ENCODE measurements around the gene SERTAD2.

The SERTAD2 gene

GRCh38 chr2:64620661-64621060 is 33.1 kb downstream of the SERTAD2 start:
- no peaks in the 10 kb centered on the region for H3K36me3 ChIP-seq (ENCODE audit: insufficient read depth, low read length)
- H3K79me2 ChIP-seq (ENCODE audit: insufficient read depth, low read length) = no peaks in the 10 kb centered on the region
- no peaks in the 10 kb centered on the region for H3F3A ChIP-seq (ENCODE audit: low read depth)
- no peaks in the 10 kb centered on the region for H3K4me1 ChIP-seq (ENCODE audit: insufficient read depth, low read length, poor library complexity, severe bottlenecking)
- no peaks in the 10 kb centered on the region for H3K27me3 ChIP-seq (ENCODE audit: insufficient read depth, low read length, poor library complexity, severe bottlenecking)
- no peak for TF ChIP-seq CTCF (conservative IDR thresholded peaks at IDR 0.05; ENCODE audit: low read length)
- TF ChIP-seq EZH2phosphoT487 (IDR thresholded peaks at IDR 0.05; ENCODE audit: borderline replicate concordance) = no peak
- H4K20me1 ChIP-seq (ENCODE audit: insufficient read depth, low read length, poor library complexity, severe bottlenecking) = no peaks in the 10 kb centered on the region
- no peak overlapping the region for H3K4me2 ChIP-seq (ENCODE audit: low read depth, low read length, poor library complexity, severe bottlenecking)
- no peaks in the 10 kb centered on the region for H3K9me3 ChIP-seq (ENCODE audit: insufficient read depth, low read depth, low read length)
- no peak overlapping the region for H3K9ac ChIP-seq (ENCODE audit: low read depth, low read length, poor library complexity, severe bottlenecking)
- no peaks in the 10 kb centered on the region for H3K9me2 ChIP-seq (replicated peaks; ENCODE audit: low read depth, low read length)
- no peak overlapping the region for H2AFZ ChIP-seq (ENCODE audit: low read length)
- no peak overlapping the region for H3K4me3 ChIP-seq (ENCODE audit: low read length, poor library complexity, severe bottlenecking)

GRCh38 chr2:64617631-64618151 is 36.0 kb downstream of the SERTAD2 start:
- Histone ChIP-seq H2AFZ (ENCODE audit: low read length) (no peak overlapping the region), H4K20me1 (ENCODE audit: insufficient read depth, low read length, poor library complexity, severe bottlenecking) (no peaks in the 10 kb centered on the region), H3K4me2 (ENCODE audit: low read depth, low read length, poor library complexity, severe bottlenecking) (no peak overlapping the region)

GRCh38 chr2:64615844-64616536 is 37.7 kb downstream of the SERTAD2 start:
- Histone ChIP-seq H3F3A (ENCODE audit: low read depth) (no peaks in the 10 kb centered on the region), H3K4me2 (ENCODE audit: low read depth, low read length, poor library complexity, severe bottlenecking) (no peak overlapping the region), H3K9me3 (ENCODE audit: insufficient read depth, low read depth, low read length) (no peaks in the 10 kb centered on the region), H3K9ac (ENCODE audit: low read depth, low read length, poor library complexity, severe bottlenecking) (no peak overlapping the region), H3K36me3 (ENCODE audit: insufficient read depth, low read length) (no peaks in the 10 kb centered on the region), H3K4me3 (ENCODE audit: low read length, poor library complexity, severe bottlenecking) (no peak overlapping the region), H3K79me2 (ENCODE audit: insufficient read depth, low read length) (no peaks in the 10 kb centered on the region), H4K20me1 (ENCODE audit: insufficient read depth, low read length, poor library complexity, severe bottlenecking) (no peaks in the 10 kb centered on the region), H3K4me1 (ENCODE audit: insufficient read depth, low read length, poor library complexity, severe bottlenecking) (no peaks in the 10 kb centered on the region), H3K9me2 (replicated peaks; ENCODE audit: low read depth, low read length) (no peaks in the 10 kb centered on the region), H3K27me3 (ENCODE audit: insufficient read depth, low read length, poor library complexity, severe bottlenecking) (no peaks in the 10 kb centered on the region), H2AFZ (ENCODE audit: low read length) (no peak overlapping the region)
- TF ChIP-seq EZH2phosphoT487 (IDR thresholded peaks at IDR 0.05; ENCODE audit: borderline replicate concordance) = no peak
- no peak for TF ChIP-seq CTCF (conservative IDR thresholded peaks at IDR 0.05; ENCODE audit: low read length)

More at GRCh38 chr2:64617631-64618151, 36.0 kb downstream of the SERTAD2 start:
- no peak overlapping the region for H3K4me3 ChIP-seq (ENCODE audit: low read length, poor library complexity, severe bottlenecking)
- no peaks in the 10 kb centered on the region for H3K79me2 ChIP-seq (ENCODE audit: insufficient read depth, low read length)
- no peaks in the 10 kb centered on the region for H3K27me3 ChIP-seq (ENCODE audit: insufficient read depth, low read length, poor library complexity, severe bottlenecking)
- H3K9me3 ChIP-seq (ENCODE audit: insufficient read depth, low read depth, low read length) = no peaks in the 10 kb centered on the region
- H3K9ac ChIP-seq (ENCODE audit: low read depth, low read length, poor library complexity, severe bottlenecking) = no peak overlapping the region
- H3K36me3 ChIP-seq (ENCODE audit: insufficient read depth, low read length) = no peaks in the 10 kb centered on the region
- no peaks in the 10 kb centered on the region for H3K4me1 ChIP-seq (ENCODE audit: insufficient read depth, low read length, poor library complexity, severe bottlenecking)
- H3K9me2 ChIP-seq (replicated peaks; ENCODE audit: low read depth, low read length) = no peaks in the 10 kb centered on the region
- H3F3A ChIP-seq (ENCODE audit: low read depth) = no peaks in the 10 kb centered on the region
- TF ChIP-seq CTCF (conservative IDR thresholded peaks at IDR 0.05; ENCODE audit: low read length) (no peak), EZH2phosphoT487 (IDR thresholded peaks at IDR 0.05; ENCODE audit: borderline replicate concordance) (no peak)

Measured in Loucy (cell line).